IgD-negative memory B cell (primary cell): Measurements from ENCODE around the gene NDUFS6. TPM values are rescaled to one million over a fixed set of nuclear protein-coding genes. Genes with fewer than 3 reads are reported as not detected.
A peak's percentile ranks its signal among the peaks of the same experiment; 100 is the strongest.
"Not testable (repeated sequence)": the region's sequence is repeated elsewhere in the genome, so short reads cannot be mapped to it uniquely, and the experiment has no call there.

ENCODE experiments used
- H3K27ac Mint-ChIP-seq, 3 donors: one replicate each; pipeline ENCODE4 v1.8.0; 2020 to 2022; ENCODE audit warnings: mild to moderate bottlenecking in 3 of 3, mixed read lengths in 3 of 3, moderate library complexity in 1 of 3
- H3K27me3 Mint-ChIP-seq: one replicate; pipeline ENCODE4 v1.8.0; 2021; ENCODE audit warnings: mixed read lengths
- H3K36me3 Mint-ChIP-seq: one replicate; pipeline ENCODE4 v1.8.0; 2020; ENCODE audit warnings: mild to moderate bottlenecking, mixed read lengths
- H3K4me1 Mint-ChIP-seq, 3 donors: one replicate each; pipeline ENCODE4 v1.8.0; 2020 to 2022; ENCODE audit warnings: mixed read lengths in 3 of 3, mild to moderate bottlenecking in 1 of 3
- H3K4me3 Mint-ChIP-seq, 4 donors: one replicate each; pipeline ENCODE4 v1.8.0; 2020 to 2022; ENCODE audit warnings: mild to moderate bottlenecking in 4 of 4, mixed read lengths in 4 of 4, moderate library complexity in 3 of 4
- H3K9me3 Mint-ChIP-seq, 3 donors: one replicate each; pipeline ENCODE4 v1.8.0; 2020 to 2021; ENCODE audit warnings: mixed read lengths in 3 of 3, mild to moderate bottlenecking in 1 of 3
- polyA plus RNA-seq: library from polyadenylated mRNA; unstranded; fragments of 300-500 nt; fragmentation: Illumina TruSeq; gene quantifications from one replicate; pipeline ENCODE4 v1.2.3, GENCODE V29; 2021

The NDUFS6 gene
- polyA plus RNA-seq, 1 donor from 2014 or later, result 66.5 TPM

GRCh38 chr5:1843761-1844160 lies 42.6 kb downstream of the NDUFS6 start:
- not testable (repeated sequence) for H3K36me3 Mint-ChIP-seq, H3K4me3 Mint-ChIP-seq, H3K9me3 Mint-ChIP-seq, H3K27ac Mint-ChIP-seq, H3K4me1 Mint-ChIP-seq
- peaks cover 19% of the 10 kb centered on the region for H3K27me3 Mint-ChIP-seq

GRCh38 chr5:1844708-1845436 lies 43.7 kb downstream of the NDUFS6 start:
- Mint-ChIP-seq H3K4me1 (peaks cover 0 to 2% (median 0%) of the 10 kb centered on the region in 3 donors), H3K9me3 (peaks cover 0 to 1% (median 0%) of the 10 kb centered on the region in 3 donors), H3K27me3 (peaks cover 13% of the 10 kb centered on the region), H3K4me3 (no peak overlapping the region), H3K27ac (no peak overlapping the region), H3K36me3 (no peaks in the 10 kb centered on the region)

DNA sequence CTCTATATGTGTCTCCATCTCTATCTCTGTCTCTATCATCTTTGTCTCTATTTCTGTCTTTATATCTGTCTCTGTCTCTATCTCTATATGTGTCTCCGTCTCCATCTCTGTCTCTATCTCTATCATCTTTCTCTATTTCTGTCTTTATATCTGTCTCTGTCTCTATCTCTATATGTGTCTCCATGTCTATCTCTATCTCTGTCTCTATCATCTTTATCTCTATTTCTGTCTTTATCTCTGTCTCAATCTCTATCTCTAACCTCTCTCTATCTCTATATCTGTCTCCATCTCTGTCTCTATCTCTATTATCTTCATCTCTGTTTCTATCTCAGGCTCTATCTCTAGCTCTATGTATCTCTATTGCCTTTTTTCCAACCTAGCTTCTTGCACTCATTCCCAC lies 44.5 kb downstream of the NDUFS6 start:
- H3K4me3 Mint-ChIP-seq, result no peak overlapping the region
- no peak overlapping the region for H3K27ac Mint-ChIP-seq
- H3K27me3 Mint-ChIP-seq, result peaks cover 16% of the 10 kb centered on the region
- H3K4me1 Mint-ChIP-seq, result peaks cover 0 to 2% (median 0%) of the 10 kb centered on the region in 3 donors
- H3K36me3 Mint-ChIP-seq, result no peaks in the 10 kb centered on the region
- H3K9me3 Mint-ChIP-seq, result peaks cover 0 to 1% (median 0%) of the 10 kb centered on the region in 3 donors

- peaks cover 0 to 2% (median 0%) of the 10 kb centered on the region in 3 donors for H3K4me1 Mint-ChIP-seq
- peaks cover 0 to 1% (median 0%) of the 10 kb centered on the region in 3 donors for H3K9me3 Mint-ChIP-seq
- peaks cover 16% of the 10 kb centered on the region for H3K27me3 Mint-ChIP-seq
- H3K4me3 Mint-ChIP-seq, result no peak overlapping the region
- no peaks in the 10 kb centered on the region for H3K36me3 Mint-ChIP-seq
- no peak overlapping the region for H3K27ac Mint-ChIP-seq
Measured at GRCh38 chr5:1846583-1846982, 45.4 kb downstream of the NDUFS6 start.

- H3K4me1 Mint-ChIP-seq, result peaks cover 0 to 2% (median 0%) of the 10 kb centered on the region in 3 donors
- no peak overlapping the region for H3K4me3 Mint-ChIP-seq
- H3K27me3 Mint-ChIP-seq, result peaks cover 17% of the 10 kb centered on the region
- peaks cover 0 to 1% (median 0%) of the 10 kb centered on the region in 3 donors for H3K9me3 Mint-ChIP-seq
- H3K27ac Mint-ChIP-seq, result no peak overlapping the region
- H3K36me3 Mint-ChIP-seq, result no peaks in the 10 kb centered on the region
Measured at GRCh38 chr5:1847056-1847455, 45.8 kb downstream of the NDUFS6 start.

GRCh38 chr5:1847611-1848010 lies 46.4 kb downstream of the NDUFS6 start:
- Mint-ChIP-seq H3K4me3 (peak overlapping the region in 1 of 4 donors; percentile 19), H3K27ac (no peak overlapping the region), H3K27me3 (peaks cover 17% of the 10 kb centered on the region), H3K9me3 (peaks cover 0 to 1% (median 0%) of the 10 kb centered on the region in 3 donors), H3K4me1 (peaks cover 0 to 2% (median 0%) of the 10 kb centered on the region in 3 donors), H3K36me3 (no peaks in the 10 kb centered on the region)

GRCh38 chr5:1850324-1851154 lies 49.3 kb downstream of the NDUFS6 start:
- H3K4me3 Mint-ChIP-seq, result no peak overlapping the region
- H3K9me3 Mint-ChIP-seq, result peaks cover 0 to 4% (median 0%) of the 10 kb centered on the region in 3 donors
- no peaks in the 10 kb centered on the region for H3K36me3 Mint-ChIP-seq
- peaks cover 0 to 2% (median 0%) of the 10 kb centered on the region in 3 donors for H3K4me1 Mint-ChIP-seq
- H3K27me3 Mint-ChIP-seq, result peaks cover 26% of the 10 kb centered on the region
- H3K27ac Mint-ChIP-seq, result no peak overlapping the region

GRCh38 chr5:1851290-1851934 lies 50.2 kb downstream of the NDUFS6 start:
- Mint-ChIP-seq H3K9me3 (peaks cover 0 to 4% (median 0%) of the 10 kb centered on the region in 3 donors), H3K4me1 (peaks cover 0 to 2% (median 0%) of the 10 kb centered on the region in 3 donors), H3K4me3 (no peak overlapping the region), H3K36me3 (no peaks in the 10 kb centered on the region), H3K27me3 (peaks cover 30% of the 10 kb centered on the region), H3K27ac (no peak overlapping the region)

- peaks cover 0 to 4% (median 0%) of the 10 kb centered on the region in 3 donors for H3K9me3 Mint-ChIP-seq
- H3K27ac Mint-ChIP-seq, result no peak overlapping the region
- no peaks in the 10 kb centered on the region for H3K36me3 Mint-ChIP-seq
- peaks cover 0 to 2% (median 0%) of the 10 kb centered on the region in 3 donors for H3K4me1 Mint-ChIP-seq
- no peak overlapping the region for H3K4me3 Mint-ChIP-seq
- H3K27me3 Mint-ChIP-seq, result peaks cover 27% of the 10 kb centered on the region
Measured at GRCh38 chr5:1852324-1852947, 51.2 kb downstream of the NDUFS6 start.

- Mint-ChIP-seq H3K4me3 (no peak overlapping the region), H3K27ac (peak overlapping the region in 1 of 3 donors; percentile 63), H3K4me1 (peaks cover 0 to 2% (median 0%) of the 10 kb centered on the region in 3 donors), H3K36me3 (no peaks in the 10 kb centered on the region), H3K9me3 (peaks cover 0 to 2% (median 0%) of the 10 kb centered on the region in 3 donors), H3K27me3 (peaks cover 27% of the 10 kb centered on the region)
Measured at GRCh38 chr5:1853531-1853930, 52.3 kb downstream of the NDUFS6 start.

DNA sequence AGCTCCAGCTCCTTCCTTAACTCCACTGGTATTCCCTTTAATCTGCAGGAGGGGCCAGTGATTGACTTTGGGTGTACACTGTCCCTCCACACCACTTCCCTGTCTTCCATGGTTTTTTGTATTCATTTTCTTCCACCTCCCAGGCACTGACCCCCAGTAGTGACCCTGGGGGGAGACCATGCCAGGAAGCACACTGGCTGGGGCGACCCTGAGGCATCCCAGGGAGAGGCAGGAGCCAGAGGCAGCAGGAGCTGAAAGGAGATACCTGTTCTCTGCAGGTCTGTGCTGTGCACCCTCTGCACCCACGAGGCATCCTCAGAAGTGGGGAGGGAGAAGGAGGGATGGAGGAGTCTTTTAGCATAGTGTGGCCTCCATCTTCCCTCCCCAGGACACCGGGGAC lies 53.9 kb downstream of the NDUFS6 start:
- Mint-ChIP-seq H3K4me1 (no peaks in the 10 kb centered on the region), H3K36me3 (no peaks in the 10 kb centered on the region), H3K9me3 (peaks cover 0 to 2% (median 0%) of the 10 kb centered on the region in 3 donors), H3K4me3 (no peak overlapping the region), H3K27me3 (peaks cover 29% of the 10 kb centered on the region), H3K27ac (no peak overlapping the region)

DNA sequence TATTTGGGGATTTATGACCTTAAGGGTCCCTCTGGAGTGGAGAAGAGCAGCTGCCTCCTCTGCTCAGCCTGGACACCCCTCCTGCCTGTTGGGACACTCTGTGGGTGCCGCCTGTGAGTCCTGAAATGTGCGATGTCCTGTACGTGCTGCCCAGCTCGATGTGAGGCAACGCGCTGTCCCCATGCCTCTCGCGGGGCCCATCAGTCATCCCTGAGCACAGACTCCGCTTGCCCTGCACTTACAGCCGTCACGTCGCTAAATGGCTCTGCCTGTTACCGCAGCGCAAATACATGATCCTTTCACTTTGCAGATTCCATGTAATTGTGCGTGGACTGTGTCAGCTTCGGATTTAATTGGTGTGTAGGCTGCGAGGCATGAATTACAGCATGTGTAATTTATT lies 54.4 kb downstream of the NDUFS6 start:
- Mint-ChIP-seq H3K27me3 (peaks cover 26% of the 10 kb centered on the region), H3K36me3 (no peaks in the 10 kb centered on the region), H3K9me3 (peaks cover 0 to 2% (median 0%) of the 10 kb centered on the region in 3 donors), H3K4me3 (no peak overlapping the region), H3K4me1 (no peaks in the 10 kb centered on the region), H3K27ac (no peak overlapping the region)

GRCh38 chr5:1856596-1857255 lies 55.5 kb downstream of the NDUFS6 start:
- Mint-ChIP-seq H3K9me3 (peaks cover 0 to 2% (median 0%) of the 10 kb centered on the region in 3 donors), H3K27ac (no peak overlapping the region), H3K36me3 (no peaks in the 10 kb centered on the region), H3K27me3 (peaks cover 24% of the 10 kb centered on the region), H3K4me3 (no peak overlapping the region), H3K4me1 (no peaks in the 10 kb centered on the region)

DNA sequence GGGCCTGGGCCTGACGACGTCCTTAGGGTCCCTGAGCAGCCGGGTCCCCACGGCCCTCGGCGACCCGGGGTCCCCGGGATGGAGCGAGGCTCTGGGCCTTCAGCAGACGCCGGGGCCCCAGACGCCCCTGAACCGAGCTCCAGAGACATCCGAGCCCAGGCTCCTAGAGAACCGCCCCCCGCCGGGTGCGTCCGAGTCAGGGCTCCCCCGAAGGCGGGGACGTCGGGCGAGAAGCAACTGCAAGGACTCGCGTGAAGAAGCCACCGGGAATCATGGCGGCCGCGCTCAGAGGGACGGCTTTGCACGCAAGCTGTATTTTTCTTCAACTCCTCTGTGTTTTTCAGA lies 56.0 kb downstream of the NDUFS6 start:
- peaks cover 0 to 2% (median 0%) of the 10 kb centered on the region in 3 donors for H3K9me3 Mint-ChIP-seq
- H3K27ac Mint-ChIP-seq, result no peak overlapping the region
- no peaks in the 10 kb centered on the region for H3K36me3 Mint-ChIP-seq
- H3K4me3 Mint-ChIP-seq, result no peak overlapping the region
- peaks cover 22% of the 10 kb centered on the region for H3K27me3 Mint-ChIP-seq
- H3K4me1 Mint-ChIP-seq, result no peaks in the 10 kb centered on the region
